Muscle layer of colon (tissue), 2 donors: ENCODE results near the gene SHBG.

Experiments used
- H3K27ac ChIP-seq: one replicate; pipeline ENCODE4 v1.7.0; 2013; ENCODE audit warnings: low read depth, mild to moderate bottlenecking, low read length, moderate library complexity
- H3K27me3 ChIP-seq, 2 donors: one replicate each; pipeline ENCODE4 v1.7.0; 2013; ENCODE audit warnings: low read length in 2 of 2, mild to moderate bottlenecking in 2 of 2; ENCODE audit not compliant: insufficient read depth in 2 of 2, control insufficient read depth in 1 of 2
- H3K36me3 ChIP-seq: one replicate; pipeline ENCODE4 v1.7.0; 2013; ENCODE audit warnings: mild to moderate bottlenecking, low read length; ENCODE audit not compliant: insufficient read depth
- H3K4me1 ChIP-seq: one replicate; pipeline ENCODE4 v1.7.0; 2013; ENCODE audit warnings: mild to moderate bottlenecking, low read length; ENCODE audit not compliant: insufficient read depth
- H3K4me3 ChIP-seq, 2 donors: one replicate each; pipeline ENCODE4 v1.7.0; 2013; ENCODE audit warnings: low read length in 2 of 2, low read depth in 1 of 2, mild to moderate bottlenecking in 1 of 2, moderate library complexity in 1 of 2
- H3K9ac ChIP-seq: one replicate; pipeline ENCODE4 v1.7.0; 2013; ENCODE audit warnings: low read length
- H3K9me3 ChIP-seq: one replicate; pipeline ENCODE4 v1.7.0; 2013; ENCODE audit warnings: mild to moderate bottlenecking, low read length
- donor health status: abdominal sarcoma.
- donor health status: Adenocarcinoma of cecum.

The SHBG gene

GRCh38 chr17:7677388-7678067, 47.6 kb downstream of the SHBG start:
- Histone ChIP-seq H3K4me1 (no peaks in the 10 kb centered on the region), H3K27ac (no peak overlapping the region), H3K9ac (no peak overlapping the region), H3K27me3 (no peaks in the 10 kb centered on the region), H3K9me3 (no peaks in the 10 kb centered on the region), H3K4me3 (no peak overlapping the region), H3K36me3 (peaks cover 29% of the 10 kb centered on the region)
